Bronchial epithelial cell (primary cell): ENCODE measurements around the gene RBM4B. TPM values are rescaled to one million over a fixed set of nuclear protein-coding genes. Genes with fewer than 3 reads are reported as not detected.

Experiments
- DNase-seq: peaks from one replicate; pipeline ENCODE4 v3.0.0-alpha.2; 2010; ENCODE audit warnings: low read depth
- FAIRE-seq: peaks from 2 replicates; lab custom pipeline; 2011; peaks lifted over from hg19 to GRCh38; lab: Jason Lieb, UNC
- H3K27me3 ChIP-seq: 2 replicates; pipeline ENCODE4 v1.5.1; 2011; ENCODE audit warnings: low read length; ENCODE audit not compliant: control insufficient read depth, insufficient read depth
- H3K36me3 ChIP-seq: 2 replicates; pipeline ENCODE4 v1.5.1; 2011; ENCODE audit warnings: low read length; ENCODE audit not compliant: control insufficient read depth, insufficient read depth
- H3K4me3 ChIP-seq: 2 replicates; pipeline ENCODE4 v1.5.1; 2011; ENCODE audit warnings: mild to moderate bottlenecking, low read depth, low read length, control low read depth
- total RNA-seq: library from RNA; depleted of rRNA; stranded (reverse); fragments of >200 nt; gene quantifications from 2 replicates; pipeline ENCODE4 v1.2.1, GENCODE V29; 2014
- TF ChIP-seq, protein P1 (sequence below): IDR thresholded peaks from 2 replicates; pipeline ENCODE4 v1.5.1; 2011; ENCODE audit warnings: mild to moderate bottlenecking, moderate library complexity, low read length, control low read depth, inconsistent platforms; ENCODE audit not compliant: insufficient read depth, severe bottlenecking

Gene RBM4B
- total RNA-seq, 1 donor from 2014 or later: 13.4 TPM

DNA sequence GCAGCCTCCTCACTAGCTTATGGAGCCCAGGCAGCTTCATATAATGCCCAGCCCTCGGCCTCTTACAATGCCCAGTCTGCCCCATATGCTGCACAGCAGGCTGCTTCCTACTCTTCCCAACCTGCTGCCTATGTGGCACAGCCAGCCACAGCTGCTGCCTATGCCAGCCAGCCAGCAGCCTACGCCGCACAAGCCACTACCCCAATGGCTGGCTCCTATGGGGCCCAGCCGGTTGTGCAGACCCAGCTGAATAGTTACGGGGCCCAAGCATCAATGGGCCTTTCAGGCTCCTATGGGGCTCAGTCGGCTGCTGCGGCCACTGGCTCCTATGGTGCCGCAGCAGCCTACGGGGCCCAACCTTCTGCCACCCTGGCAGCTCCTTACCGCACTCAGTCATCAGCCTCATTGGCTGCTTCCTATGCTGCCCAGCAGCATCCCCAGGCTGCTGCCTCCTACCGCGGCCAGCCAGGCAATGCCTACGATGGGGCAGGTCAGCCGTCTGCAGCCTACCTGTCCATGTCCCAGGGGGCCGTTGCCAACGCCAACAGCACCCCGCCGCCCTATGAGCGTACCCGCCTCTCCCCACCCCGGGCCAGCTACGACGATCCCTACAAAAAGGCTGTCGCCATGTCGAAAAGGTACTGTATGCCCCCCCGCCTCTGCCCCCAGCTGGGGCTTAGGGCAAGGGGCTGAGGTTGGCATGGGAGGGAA lies 52.5 kb downstream of the RBM4B start:
- FAIRE-seq (no peak), DNase-seq (no peak)
- Histone ChIP-seq H3K4me3 (no peak overlapping the region), H3K27me3 (no peaks in the 10 kb centered on the region), H3K36me3 (peaks cover 38% of the 10 kb centered on the region)
- TF ChIP-seq, protein P1, sequence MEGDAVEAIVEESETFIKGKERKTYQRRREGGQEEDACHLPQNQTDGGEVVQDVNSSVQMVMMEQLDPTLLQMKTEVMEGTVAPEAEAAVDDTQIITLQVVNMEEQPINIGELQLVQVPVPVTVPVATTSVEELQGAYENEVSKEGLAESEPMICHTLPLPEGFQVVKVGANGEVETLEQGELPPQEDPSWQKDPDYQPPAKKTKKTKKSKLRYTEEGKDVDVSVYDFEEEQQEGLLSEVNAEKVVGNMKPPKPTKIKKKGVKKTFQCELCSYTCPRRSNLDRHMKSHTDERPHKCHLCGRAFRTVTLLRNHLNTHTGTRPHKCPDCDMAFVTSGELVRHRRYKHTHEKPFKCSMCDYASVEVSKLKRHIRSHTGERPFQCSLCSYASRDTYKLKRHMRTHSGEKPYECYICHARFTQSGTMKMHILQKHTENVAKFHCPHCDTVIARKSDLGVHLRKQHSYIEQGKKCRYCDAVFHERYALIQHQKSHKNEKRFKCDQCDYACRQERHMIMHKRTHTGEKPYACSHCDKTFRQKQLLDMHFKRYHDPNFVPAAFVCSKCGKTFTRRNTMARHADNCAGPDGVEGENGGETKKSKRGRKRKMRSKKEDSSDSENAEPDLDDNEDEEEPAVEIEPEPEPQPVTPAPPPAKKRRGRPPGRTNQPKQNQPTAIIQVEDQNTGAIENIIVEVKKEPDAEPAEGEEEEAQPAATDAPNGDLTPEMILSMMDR: no peak

DNA sequence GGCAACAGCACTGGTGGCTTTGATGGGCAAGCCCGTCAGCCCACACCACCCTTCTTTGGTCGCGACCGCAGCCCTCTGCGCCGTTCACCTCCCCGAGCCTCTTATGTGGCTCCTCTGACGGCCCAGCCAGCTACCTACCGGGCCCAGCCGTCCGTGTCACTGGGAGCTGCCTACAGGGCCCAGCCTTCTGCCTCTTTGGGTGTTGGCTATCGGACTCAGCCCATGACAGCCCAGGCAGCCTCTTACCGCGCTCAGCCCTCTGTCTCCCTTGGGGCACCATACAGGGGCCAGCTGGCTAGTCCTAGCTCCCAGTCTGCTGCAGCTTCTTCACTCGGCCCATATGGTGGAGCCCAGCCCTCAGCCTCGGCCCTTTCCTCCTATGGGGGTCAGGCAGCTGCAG lies 53.2 kb downstream of the RBM4B start:
- Histone ChIP-seq H3K4me3 (no peak overlapping the region), H3K36me3 (peaks cover 38% of the 10 kb centered on the region), H3K27me3 (no peaks in the 10 kb centered on the region)
- TF ChIP-seq, protein P1: no peak
- DNase-seq (no peak), FAIRE-seq (no peak)

DNA sequence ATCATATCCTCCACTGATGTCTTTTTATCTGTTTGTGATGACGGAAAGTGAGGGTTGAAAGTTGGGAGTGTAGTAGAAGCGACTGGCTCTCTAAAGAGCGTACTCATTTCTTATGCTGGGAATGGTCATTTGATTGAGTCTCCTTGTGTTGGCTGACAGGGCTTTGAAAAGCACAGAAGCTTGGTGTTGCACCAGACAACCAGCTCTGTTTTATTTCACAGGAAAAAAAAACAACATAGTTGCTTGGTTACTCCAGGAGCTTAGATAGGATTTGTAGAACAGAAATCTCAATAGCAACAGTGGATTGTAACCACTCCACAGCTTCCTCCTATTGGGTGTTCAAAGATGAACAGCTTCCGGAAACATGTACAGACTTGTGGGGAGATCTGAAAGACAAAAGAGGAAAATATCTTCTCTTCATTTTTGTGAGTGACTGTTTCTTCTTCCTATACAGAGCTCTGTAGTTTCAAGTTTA lies 58.6 kb downstream of the RBM4B start:
- no peaks in the 10 kb centered on the region for H3K27me3 ChIP-seq
- peak overlapping the region; percentile 78 for H3K4me3 ChIP-seq
- peak; percentile 93 for DNase-seq
- peaks cover 10% of the 10 kb centered on the region for H3K36me3 ChIP-seq
- FAIRE-seq: no peak
- TF ChIP-seq, protein P1: no peak

DNA sequence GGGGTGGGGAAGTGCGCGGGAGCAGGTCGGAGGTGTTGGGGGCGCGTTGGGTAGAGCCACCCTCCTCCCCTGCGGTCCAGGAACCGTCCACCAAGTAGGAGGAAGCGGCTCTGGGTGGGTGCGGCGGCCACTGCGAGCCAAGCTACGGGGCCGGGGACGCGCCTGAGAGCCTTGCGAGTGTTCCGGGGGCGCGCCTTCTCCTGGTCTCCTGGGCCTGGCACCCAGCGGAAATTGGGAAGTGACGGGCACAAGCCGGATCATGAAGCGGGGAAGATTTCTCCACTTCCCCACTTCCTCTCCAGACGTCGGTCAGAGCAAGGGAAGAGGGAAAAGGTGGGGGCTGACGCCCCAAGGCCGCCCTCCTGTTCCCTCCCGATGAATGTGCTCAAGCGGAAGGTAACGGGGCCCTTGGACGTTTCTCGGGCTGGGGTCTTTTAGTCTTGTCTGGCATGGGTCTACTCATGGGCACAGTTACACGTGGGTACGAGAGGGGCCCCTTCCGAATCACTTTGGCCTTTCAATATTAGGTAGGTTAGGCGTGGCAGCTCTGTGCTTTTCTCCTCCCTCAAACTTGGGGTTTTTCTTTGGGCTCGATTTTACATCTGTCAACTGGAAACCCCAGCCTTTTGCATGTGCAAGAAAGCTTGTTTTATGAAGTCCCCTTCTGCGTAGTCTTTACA lies 60.4 kb downstream of the RBM4B start:
- DNase-seq: peak; percentile 54
- H3K27me3 ChIP-seq: no peaks in the 10 kb centered on the region
- TF ChIP-seq, protein P1: no peak
- FAIRE-seq: no peak
- peaks cover 6% of the 10 kb centered on the region for H3K36me3 ChIP-seq
- peak overlapping the region; percentile 78 for H3K4me3 ChIP-seq

DNA sequence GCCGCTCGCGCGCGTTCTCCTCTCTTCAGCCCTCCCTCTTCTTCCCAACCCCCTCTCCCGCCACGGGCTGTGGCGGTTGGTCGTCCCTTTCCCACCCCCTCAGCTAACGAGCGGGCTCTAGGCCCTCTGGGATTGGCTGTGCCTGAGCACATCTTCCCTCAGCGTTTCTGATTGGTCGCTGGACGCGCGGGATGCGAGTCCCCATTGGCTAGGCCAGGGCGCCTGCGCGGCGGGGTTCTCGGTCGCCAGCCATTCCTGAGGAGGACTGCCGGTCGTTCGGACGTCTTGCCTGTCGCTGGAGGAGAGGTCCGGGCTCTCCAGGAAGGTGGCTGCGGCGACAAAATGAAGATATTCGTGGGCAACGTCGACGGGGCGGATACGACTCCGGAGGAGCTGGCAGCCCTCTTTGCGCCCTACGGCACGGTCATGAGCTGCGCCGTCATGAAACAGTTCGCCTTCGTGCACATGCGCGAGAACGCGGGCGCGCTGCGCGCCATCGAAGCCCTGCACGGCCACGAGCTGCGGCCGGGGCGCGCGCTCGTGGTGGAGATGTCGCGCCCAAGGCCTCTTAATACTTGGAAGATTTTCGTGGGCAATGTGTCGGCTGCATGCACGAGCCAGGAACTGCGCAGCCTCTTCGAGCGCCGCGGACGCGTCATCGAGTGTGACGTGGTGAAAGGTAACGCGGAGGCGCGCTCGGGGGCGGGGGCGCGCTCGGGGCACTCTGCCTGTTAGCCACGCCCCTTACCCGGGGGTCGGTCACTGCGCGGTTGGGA lies 61.1 kb downstream of the RBM4B start, which contains the start of gene RBM14:
Gene RBM14, plus strand, starts transcription at position 252 of the 776 bp plus-strand sequence. Its CDS starts 91 bp downstream, at position 343.
- Histone ChIP-seq H3K36me3 (peaks cover 5% of the 10 kb centered on the region), H3K27me3 (no peaks in the 10 kb centered on the region), H3K4me3 (peak within 1 kb of the TSS; percentile 78)
- FAIRE-seq (no peak), DNase-seq (peak; percentile 97)
- TF ChIP-seq, protein P1: no peak

Other genes starting within 250 kb of the RBM4B start
- 38.5 and 43.7 TPM in 2 replicates for gene MRPL11, start 239.0 kb downstream of the RBM4B start, total RNA-seq
- 10.4 and 11.6 TPM in 2 replicates for gene PELI3, start 211.0 kb downstream of the RBM4B start, total RNA-seq
- 45.0 and 70.0 TPM in 2 replicates for gene DPP3, start 197.5 kb downstream of the RBM4B start, total RNA-seq
- gene BBS1, start 167.3 kb downstream of the RBM4B start, total RNA-seq: 8.2 and 9.5 TPM in 2 replicates
- gene ZDHHC24, start 131.8 kb downstream of the RBM4B start, total RNA-seq: 8.4 and 9.7 TPM in 2 replicates
- not detected in 2 replicates for gene ACTN3, start 131.0 kb downstream of the RBM4B start, total RNA-seq
- 1.6 and 2.4 TPM in 2 replicates for gene CTSF, start 109.3 kb downstream of the RBM4B start, total RNA-seq
- under 0.01 TPM in 2 replicates for gene CCDC87, start 84.8 kb downstream of the RBM4B start, total RNA-seq
- gene CCS, start 84.7 kb downstream of the RBM4B start, total RNA-seq: 29.3 and 30.3 TPM in 2 replicates
- 7.4 and 10.9 TPM in 2 replicates for gene RBM14, start 61.3 kb downstream of the RBM4B start, total RNA-seq
- gene RBM4, start 39.2 kb downstream of the RBM4B start, total RNA-seq: 173 and 246 TPM in 2 replicates
- gene SPTBN2, start 51.3 kb upstream of the RBM4B start, total RNA-seq: 38.7 and 67.3 TPM in 2 replicates
- gene RCE1, start 165.6 kb upstream of the RBM4B start, total RNA-seq: 17.4 and 26.8 TPM in 2 replicates
- gene LRFN4, start 179.2 kb upstream of the RBM4B start, total RNA-seq: 13.1 and 16.3 TPM in 2 replicates